ENCODE results near the gene INSIG1.

Gene INSIG1

DNA sequence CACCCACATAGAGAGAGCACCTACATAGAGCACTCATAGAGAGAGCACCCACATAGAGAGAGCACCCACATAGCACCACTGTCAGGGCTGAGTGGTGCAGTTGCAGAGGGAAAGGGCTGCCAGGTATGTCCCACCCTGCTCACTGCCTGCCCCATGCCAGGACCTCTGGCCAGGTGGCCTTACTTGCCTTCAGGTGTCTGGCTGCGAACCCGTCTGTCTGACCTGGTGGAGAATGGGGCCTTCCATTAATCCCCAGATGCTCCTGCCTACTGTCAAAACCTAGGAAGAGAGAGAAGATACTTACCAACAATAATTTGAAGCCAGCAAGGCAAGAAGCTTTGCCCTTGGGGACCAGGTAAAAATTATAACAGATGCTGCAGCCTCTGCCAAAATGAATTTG, 51.1 kb downstream of the INSIG1 start:
- Histone ChIP-seq H3K4me2 (ENCODE audit: insufficient read depth, low read length) (no peak overlapping the region), H3K9me3 (ENCODE audit: insufficient read depth, low read length, severe bottlenecking) (no peaks in the 10 kb centered on the region), H3K4me1 (ENCODE audit: insufficient read depth, low read length) (peaks cover 15% of the 10 kb centered on the region), H3K27me3 (ENCODE audit: insufficient read depth, low read length, poor library complexity) (no peaks in the 10 kb centered on the region), H2AFZ (ENCODE audit: low read depth, low read length) (no peak overlapping the region), H3K4me3 (ENCODE audit: low read depth in 1 of 2, low read length in 2 of 2) (no peak overlapping the region), H3K9ac (ENCODE audit: low read depth, low read length) (no peak overlapping the region), H4K20me1 (ENCODE audit: insufficient read depth, low read length) (no peaks in the 10 kb centered on the region), H3K36me3 (ENCODE audit: insufficient read depth, low read length) (no peaks in the 10 kb centered on the region), H3K79me2 (ENCODE audit: insufficient read depth, low read length) (no peaks in the 10 kb centered on the region), H3K27ac (ENCODE audit: low read length) (no peak overlapping the region)
- DNase-seq (no peak), ATAC-seq (ENCODE audit: insufficient read depth, low read depth) (no peak)
- TF ChIP-seq, protein P1, sequence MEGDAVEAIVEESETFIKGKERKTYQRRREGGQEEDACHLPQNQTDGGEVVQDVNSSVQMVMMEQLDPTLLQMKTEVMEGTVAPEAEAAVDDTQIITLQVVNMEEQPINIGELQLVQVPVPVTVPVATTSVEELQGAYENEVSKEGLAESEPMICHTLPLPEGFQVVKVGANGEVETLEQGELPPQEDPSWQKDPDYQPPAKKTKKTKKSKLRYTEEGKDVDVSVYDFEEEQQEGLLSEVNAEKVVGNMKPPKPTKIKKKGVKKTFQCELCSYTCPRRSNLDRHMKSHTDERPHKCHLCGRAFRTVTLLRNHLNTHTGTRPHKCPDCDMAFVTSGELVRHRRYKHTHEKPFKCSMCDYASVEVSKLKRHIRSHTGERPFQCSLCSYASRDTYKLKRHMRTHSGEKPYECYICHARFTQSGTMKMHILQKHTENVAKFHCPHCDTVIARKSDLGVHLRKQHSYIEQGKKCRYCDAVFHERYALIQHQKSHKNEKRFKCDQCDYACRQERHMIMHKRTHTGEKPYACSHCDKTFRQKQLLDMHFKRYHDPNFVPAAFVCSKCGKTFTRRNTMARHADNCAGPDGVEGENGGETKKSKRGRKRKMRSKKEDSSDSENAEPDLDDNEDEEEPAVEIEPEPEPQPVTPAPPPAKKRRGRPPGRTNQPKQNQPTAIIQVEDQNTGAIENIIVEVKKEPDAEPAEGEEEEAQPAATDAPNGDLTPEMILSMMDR (IDR thresholded peaks at IDR 0.05; ENCODE audit: borderline replicate concordance, extremely low read depth, low read length, poor library complexity, severe bottlenecking) = no peak
- TF ChIP-seq EZH2 (IDR thresholded peaks at IDR 0.05; ENCODE audit: borderline replicate concordance, low read depth, low read length, severe bottlenecking) = no peak

DNA sequence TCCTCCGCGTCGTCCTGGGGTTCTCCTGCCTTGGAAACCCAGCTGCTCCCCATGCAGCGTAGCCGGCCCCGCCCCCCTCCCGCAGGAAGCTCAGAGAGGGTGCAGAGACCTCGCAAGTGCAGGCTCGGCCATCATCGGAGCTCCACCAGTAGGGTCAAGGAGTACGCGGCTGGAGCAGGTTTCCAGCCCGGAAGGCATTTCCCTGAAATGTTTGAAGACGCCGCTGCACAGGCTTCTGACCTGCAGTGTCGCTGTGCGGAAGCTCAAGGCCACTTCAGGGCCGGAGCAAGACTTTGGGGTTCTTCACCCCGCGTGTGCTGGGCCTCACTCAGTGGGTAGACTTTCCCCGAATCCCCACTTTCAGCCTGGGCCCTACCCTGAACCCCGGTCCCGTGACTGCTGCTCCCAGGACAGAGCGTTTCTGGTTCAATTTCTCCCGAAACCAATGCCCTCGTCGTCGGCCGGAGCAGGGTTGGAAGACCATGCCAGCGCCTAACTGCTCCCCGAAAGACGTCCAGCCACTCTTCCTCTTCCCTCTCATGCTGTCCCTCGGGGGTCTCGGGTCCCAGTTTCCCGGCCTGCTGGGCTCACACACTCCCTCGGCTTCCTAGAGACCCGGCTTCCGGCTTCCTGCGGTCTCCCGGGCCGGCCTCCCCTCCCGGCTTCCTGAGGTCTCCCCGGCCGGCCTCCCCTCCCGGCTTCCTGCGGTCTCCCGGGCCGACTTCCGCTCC, 52.1 kb downstream of the INSIG1 start:
- Histone ChIP-seq H3K27me3 (ENCODE audit: insufficient read depth, low read length, poor library complexity) (no peaks in the 10 kb centered on the region), H2AFZ (ENCODE audit: low read depth, low read length) (no peak overlapping the region), H3K9ac (ENCODE audit: low read depth, low read length) (no peak overlapping the region), H3K79me2 (ENCODE audit: insufficient read depth, low read length) (no peaks in the 10 kb centered on the region), H3K36me3 (ENCODE audit: insufficient read depth, low read length) (no peaks in the 10 kb centered on the region), H3K4me3 (ENCODE audit: low read depth in 1 of 2, low read length in 2 of 2) (no peak overlapping the region), H3K4me2 (ENCODE audit: insufficient read depth, low read length) (no peak overlapping the region), H3K9me3 (ENCODE audit: insufficient read depth, low read length, severe bottlenecking) (no peaks in the 10 kb centered on the region), H3K4me1 (ENCODE audit: insufficient read depth, low read length) (peaks cover 8% of the 10 kb centered on the region), H4K20me1 (ENCODE audit: insufficient read depth, low read length) (no peaks in the 10 kb centered on the region), H3K27ac (ENCODE audit: low read length) (no peak overlapping the region)
- ATAC-seq (ENCODE audit: insufficient read depth, low read depth) = no peak
- DNase-seq = no peak
- TF ChIP-seq EZH2 (IDR thresholded peaks at IDR 0.05; ENCODE audit: borderline replicate concordance, low read depth, low read length, severe bottlenecking) = no peak
- TF ChIP-seq, protein P1 (IDR thresholded peaks at IDR 0.05; ENCODE audit: borderline replicate concordance, extremely low read depth, low read length, poor library complexity, severe bottlenecking) = no peak

DNA sequence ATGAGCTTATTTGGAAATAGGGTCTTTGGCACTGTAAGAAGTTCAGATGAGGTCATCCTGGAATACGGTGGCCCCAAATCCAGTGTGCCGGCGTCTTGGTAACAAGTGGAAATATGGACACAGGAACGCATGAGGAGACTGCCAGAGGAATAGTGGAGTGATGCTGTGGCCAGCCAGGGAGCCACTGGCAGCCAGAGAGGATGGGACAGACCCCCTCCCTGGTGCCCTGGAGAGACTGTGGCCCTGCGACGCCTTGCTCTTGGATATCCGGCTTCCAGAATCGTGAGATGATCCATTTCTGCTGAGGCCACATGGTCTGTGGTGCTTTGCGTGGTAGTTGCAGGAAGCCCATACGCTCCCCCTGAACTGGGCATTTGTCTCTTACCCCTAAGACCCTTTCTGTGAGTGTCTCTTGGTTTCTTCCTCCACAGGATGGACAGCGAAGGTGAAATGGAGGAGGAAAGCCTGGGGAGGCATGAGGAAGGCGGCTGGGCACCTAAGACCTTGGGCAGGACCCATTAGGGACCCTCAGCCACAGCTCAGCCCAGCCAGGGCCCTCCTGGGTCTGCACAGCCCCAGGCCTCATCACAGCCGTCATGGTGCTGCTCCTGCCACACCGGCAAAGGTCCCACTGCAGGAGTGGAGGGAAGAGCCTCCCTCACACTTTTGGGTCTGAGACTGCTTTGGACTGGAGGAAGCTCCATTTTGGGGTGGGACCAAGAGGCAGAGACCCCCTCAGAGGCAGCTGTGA, 53.6 kb downstream of the INSIG1 start:
- Histone ChIP-seq H3K4me1 (ENCODE audit: insufficient read depth, low read length) (no peaks in the 10 kb centered on the region), H3K4me2 (ENCODE audit: insufficient read depth, low read length) (no peak overlapping the region), H2AFZ (ENCODE audit: low read depth, low read length) (no peak overlapping the region), H3K9me3 (ENCODE audit: insufficient read depth, low read length, severe bottlenecking) (no peaks in the 10 kb centered on the region), H3K9ac (ENCODE audit: low read depth, low read length) (no peak overlapping the region), H3K79me2 (ENCODE audit: insufficient read depth, low read length) (no peaks in the 10 kb centered on the region), H3K27me3 (ENCODE audit: insufficient read depth, low read length, poor library complexity) (no peaks in the 10 kb centered on the region), H3K27ac (ENCODE audit: low read length) (no peak overlapping the region), H3K4me3 (ENCODE audit: low read depth in 1 of 2, low read length in 2 of 2) (no peak overlapping the region), H3K36me3 (ENCODE audit: insufficient read depth, low read length) (no peaks in the 10 kb centered on the region), H4K20me1 (ENCODE audit: insufficient read depth, low read length) (no peaks in the 10 kb centered on the region)
- ATAC-seq (ENCODE audit: insufficient read depth, low read depth) = no peak
- DNase-seq = no peak
- TF ChIP-seq, protein P1 (IDR thresholded peaks at IDR 0.05; ENCODE audit: borderline replicate concordance, extremely low read depth, low read length, poor library complexity, severe bottlenecking) = no peak
- no peak for TF ChIP-seq EZH2 (IDR thresholded peaks at IDR 0.05; ENCODE audit: borderline replicate concordance, low read depth, low read length, severe bottlenecking)

Data from DND-41 (cell line).